ENCODE measurements around the gene NHLH1.

The NHLH1 gene

DNA sequence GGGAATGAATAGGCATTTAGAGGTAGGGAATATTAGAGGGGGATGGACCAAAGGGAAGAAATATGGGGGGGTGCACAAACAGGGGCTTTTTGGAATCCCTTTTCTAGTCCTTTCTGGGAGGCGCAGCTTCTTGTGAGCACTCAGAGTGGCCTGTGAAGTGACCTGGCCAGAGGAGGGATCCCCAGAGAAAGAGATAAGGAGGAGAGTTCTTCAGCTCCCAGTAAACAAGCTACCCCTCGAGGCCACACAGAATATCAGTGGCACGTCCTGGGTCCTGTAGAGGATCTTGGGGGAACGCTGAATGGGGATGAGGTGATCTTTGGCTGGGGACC lies 52.9 kb downstream of the NHLH1 start:
- no peaks in the 10 kb centered on the region for H3K27me3 ChIP-seq (ENCODE audit: control insufficient read depth, insufficient read depth, low read length, poor library complexity, severe bottlenecking)
- H3K36me3 ChIP-seq (ENCODE audit: control insufficient read depth, insufficient read depth, low read length) = peaks cover 70% of the 10 kb centered on the region
- H3K9me3 ChIP-seq (ENCODE audit: control insufficient read depth, low read length) = no peaks in the 10 kb centered on the region
- no peak overlapping the region for H3K4me3 ChIP-seq (ENCODE audit: insufficient read depth, low read depth, low read length)
- H3K27ac ChIP-seq (ENCODE audit: insufficient read depth, low read depth, low read length, poor library complexity, severe bottlenecking) = no peak overlapping the region
- WGBS, 2 experiments = 95 to 97% methylated on average over 4 of the region's 4 CpGs
- H3K4me1 ChIP-seq (ENCODE audit: control insufficient read depth, insufficient read depth, low read length) = peaks cover 12% of the 10 kb centered on the region

GRCh38 chr1:160420881-160421842 lies 54.3 kb downstream of the NHLH1 start:
- H3K4me1 ChIP-seq (ENCODE audit: control insufficient read depth, insufficient read depth, low read length) = no peaks in the 10 kb centered on the region
- no peaks in the 10 kb centered on the region for H3K27me3 ChIP-seq (ENCODE audit: control insufficient read depth, insufficient read depth, low read length, poor library complexity, severe bottlenecking)
- no peak overlapping the region for H3K27ac ChIP-seq (ENCODE audit: insufficient read depth, low read depth, low read length, poor library complexity, severe bottlenecking)
- WGBS, 2 experiments = 95 to 97% methylated on average over 7 of the region's 7 CpGs
- H3K9me3 ChIP-seq (ENCODE audit: control insufficient read depth, low read length) = no peaks in the 10 kb centered on the region
- H3K4me3 ChIP-seq (ENCODE audit: insufficient read depth, low read depth, low read length) = no peak overlapping the region
- H3K36me3 ChIP-seq (ENCODE audit: control insufficient read depth, insufficient read depth, low read length) = peaks cover 79% of the 10 kb centered on the region

- H3K36me3 ChIP-seq (ENCODE audit: control insufficient read depth, insufficient read depth, low read length) = peaks cover 79% of the 10 kb centered on the region
- no peaks in the 10 kb centered on the region for H3K9me3 ChIP-seq (ENCODE audit: control insufficient read depth, low read length)
- H3K27ac ChIP-seq (ENCODE audit: insufficient read depth, low read depth, low read length, poor library complexity, severe bottlenecking) = no peak overlapping the region
- no peaks in the 10 kb centered on the region for H3K4me1 ChIP-seq (ENCODE audit: control insufficient read depth, insufficient read depth, low read length)
- WGBS, 2 experiments = 94 to 98% methylated on average over 5 of the region's 5 CpGs
- no peaks in the 10 kb centered on the region for H3K27me3 ChIP-seq (ENCODE audit: control insufficient read depth, insufficient read depth, low read length, poor library complexity, severe bottlenecking)
- no peak overlapping the region for H3K4me3 ChIP-seq (ENCODE audit: insufficient read depth, low read depth, low read length)
Measured at GRCh38 chr1:160421881-160422280, 55.0 kb downstream of the NHLH1 start.

Measured in ectodermal cell (in vitro differentiated cells).